Forelimb muscle (tissue), 1 donor: ENCODE results near the gene BRF1. TPM values are rescaled to one million over a fixed set of nuclear protein-coding genes. Genes with fewer than 3 reads are reported as not detected.

Experiments
- DNase-seq: peaks from one replicate; pipeline ENCODE4 v3.0.0-alpha.2; 2013; ENCODE audit warnings: low read depth
- polyA plus RNA-seq: library from polyadenylated mRNA; unstranded; fragments of 120-200 nt; gene quantifications from one replicate; pipeline ENCODE4 v1.2.1, GENCODE V29; 2013; ENCODE audit not compliant: insufficient read length

BRF1 gene
- polyA plus RNA-seq, 1 donor, result 22.8 TPM

DNA sequence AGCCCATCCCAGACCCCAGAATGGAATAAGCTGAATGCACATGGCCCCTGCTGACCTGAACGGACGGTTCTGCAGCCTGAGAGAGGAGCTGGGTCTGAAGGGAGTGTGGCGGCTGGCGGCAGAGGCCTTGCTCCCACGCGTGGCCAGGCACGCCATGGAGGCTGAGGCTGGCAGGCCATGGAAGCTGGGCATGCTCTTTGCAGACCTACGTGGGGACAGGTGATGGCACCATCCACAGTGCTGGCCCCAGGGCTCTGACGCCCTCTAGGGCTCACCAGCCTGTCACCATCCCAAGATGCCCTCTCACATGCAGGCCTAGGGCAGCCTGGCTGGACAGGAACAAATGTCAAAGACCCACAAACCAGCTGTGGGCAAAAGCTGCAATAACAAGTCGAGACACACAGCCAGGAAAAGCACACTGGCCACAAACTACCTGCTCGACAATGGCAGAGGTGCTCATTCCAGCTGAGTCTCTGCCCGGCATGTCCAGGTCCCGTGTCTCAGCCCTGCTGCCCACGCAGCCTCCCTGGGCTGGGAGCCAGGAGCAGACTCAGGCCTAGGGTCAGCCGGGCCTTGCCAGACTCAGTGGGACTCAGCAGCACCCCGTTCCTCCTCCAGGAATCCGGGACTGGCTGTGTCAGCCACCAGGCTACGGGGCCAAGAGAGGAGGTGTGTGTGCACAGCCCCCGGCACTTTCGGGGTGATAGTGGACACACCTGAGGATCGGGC is 32.8 kb downstream of the BRF1 start:
- no peak for DNase-seq

DNA sequence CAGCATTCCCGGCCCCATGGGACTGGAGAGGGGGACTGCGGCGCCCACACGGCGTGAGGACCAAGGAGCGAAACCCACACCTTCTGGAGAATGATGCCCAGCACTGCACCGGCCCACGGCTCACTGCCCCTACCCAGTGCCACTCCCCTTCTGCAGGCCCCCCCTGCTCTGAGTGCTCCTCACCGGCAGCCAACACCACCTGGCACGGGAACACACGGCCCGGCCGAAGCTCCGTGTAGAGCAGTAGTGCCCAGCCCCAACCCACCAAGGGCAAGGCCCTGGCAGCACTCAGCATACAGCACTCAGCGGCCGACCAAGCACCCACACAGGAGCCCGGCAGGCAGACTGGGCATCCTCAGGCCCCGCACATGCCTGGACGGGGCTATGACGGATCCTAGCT is 39.0 kb downstream of the BRF1 start:
- DNase-seq, result no peak

DNA sequence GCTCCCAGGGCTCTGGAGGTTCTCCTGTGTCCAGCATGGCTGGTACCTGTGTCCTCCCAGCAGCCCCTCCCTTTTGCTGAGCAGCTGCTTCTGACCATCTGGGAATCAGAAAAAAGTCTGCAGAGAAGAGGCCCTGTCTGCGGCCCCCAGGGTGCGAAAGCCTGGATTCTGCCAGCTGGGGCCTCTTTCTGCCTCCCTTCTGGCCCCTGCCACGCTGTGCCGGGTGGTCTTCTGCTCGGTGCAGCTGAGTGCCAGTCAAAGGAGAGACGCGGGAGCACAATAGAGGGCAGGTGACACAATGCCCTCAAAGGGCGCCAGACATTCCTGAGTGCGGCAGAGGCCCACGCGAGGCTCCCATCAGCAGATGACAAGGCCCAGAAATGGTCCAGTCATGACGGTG is 39.8 kb downstream of the BRF1 start:
- no peak for DNase-seq

DNA sequence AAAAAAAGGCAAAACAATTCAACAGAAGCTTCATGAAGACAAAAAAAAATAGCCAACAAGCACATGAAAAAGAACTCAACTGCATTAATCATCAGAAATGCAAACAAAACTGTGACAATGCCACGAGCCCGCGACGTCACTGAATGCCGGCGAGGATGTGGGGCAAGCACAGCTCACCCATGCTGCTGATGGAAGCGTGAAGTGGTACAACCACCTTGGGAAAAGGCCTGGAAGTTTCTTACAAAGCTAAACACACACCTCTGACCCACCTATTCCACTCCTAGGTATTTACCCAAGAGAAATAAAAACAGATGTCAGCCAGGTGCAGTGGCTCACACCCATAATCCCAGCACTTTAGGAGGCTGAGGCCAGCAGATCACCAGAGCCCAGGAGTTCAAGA is 42.0 kb downstream of the BRF1 start:
- DNase-seq, result no peak

DNA sequence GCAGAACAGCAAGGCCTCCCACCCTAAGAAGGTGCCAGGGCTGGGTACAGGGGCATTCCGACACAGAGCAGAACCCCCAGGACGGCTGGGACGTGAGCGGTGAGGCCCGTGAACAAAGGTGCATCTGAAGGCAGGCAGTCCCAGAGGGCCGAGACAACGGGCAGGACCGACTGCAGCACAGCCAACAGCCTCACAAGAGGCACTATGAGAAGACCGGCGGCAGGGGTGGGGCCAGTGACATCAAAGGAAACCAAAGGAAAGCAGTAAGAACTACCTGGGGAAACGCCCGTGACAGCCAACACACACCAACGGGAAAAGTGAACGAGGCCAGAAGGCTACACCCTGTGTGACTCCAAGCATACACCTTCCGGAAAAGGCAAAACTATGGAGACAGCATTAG is 43.3 kb downstream of the BRF1 start:
- no peak for DNase-seq

DNA sequence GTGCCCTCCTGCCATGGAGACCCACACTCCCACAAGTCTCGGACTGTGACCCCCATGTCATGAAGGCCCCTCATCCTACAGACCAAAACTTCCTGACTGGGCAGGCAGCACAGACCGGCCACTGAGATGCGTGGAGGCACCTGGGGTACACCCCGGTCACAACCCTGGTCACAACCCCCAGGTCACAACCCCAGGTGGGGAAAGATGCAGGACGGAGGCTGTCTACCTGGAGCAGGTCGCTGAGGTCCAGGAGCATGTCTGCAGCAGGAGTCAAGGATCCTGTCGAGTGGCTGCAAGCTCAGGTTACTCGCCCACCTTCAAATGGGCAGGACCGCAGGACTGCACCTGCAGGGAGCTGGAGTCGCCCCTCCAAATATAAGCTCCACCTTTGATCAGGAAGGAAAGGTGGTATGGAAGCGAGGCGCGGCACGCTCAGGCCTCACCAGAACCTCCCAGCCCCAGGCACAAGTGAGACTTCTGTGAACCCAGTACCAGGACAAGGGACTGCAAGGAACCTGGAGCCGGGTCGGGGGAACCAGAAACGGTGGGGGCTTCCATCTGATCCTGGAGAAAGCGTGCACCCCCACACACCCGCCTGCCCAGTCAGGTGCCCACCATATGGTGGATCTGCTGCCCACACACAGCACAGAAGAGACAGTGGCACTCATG is 44.4 kb downstream of the BRF1 start:
- DNase-seq, result no peak

DNA sequence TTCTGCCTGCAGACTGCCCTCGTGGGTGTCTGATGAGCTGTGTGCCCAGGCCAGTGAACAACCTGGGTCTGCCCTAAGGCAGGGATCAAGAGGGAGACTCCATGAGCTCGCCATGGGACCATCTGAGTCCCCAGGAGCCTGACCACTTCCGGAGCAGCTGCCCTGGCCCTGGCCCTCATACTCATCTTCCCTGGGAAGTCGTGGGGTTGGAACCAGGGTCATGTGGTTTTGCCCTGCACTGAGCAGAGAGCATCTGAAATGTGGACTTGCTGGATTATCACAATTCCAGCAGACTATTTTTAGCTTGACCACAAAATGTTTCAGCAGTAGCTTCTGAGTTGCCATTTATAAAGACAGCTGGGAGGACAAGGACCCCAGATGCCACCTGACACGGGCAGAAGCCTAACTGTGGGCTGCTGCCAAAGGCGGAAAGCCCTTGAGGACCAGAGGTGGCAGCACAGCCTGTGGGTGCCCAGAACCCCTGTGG is 45.7 kb downstream of the BRF1 start:
- no peak for DNase-seq

DNA sequence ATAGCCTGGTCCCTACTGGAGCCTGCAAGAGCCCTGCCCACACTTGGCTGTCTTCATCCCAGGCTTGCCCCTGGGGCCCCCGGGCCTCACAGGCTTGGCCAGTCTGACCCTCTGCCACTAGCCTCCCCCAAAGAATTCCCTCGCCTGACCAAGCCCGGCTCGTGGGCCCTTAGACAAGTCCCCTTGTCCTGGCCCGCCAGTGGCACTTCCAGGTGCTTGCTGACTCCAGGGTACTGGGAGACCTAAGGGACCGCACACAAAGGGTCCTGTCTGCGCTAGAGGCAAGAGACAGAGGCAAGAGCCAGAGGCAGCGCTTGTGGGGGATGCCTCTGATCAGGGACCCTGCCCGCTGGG is 47.5 kb downstream of the BRF1 start:
- no peak for DNase-seq

DNA sequence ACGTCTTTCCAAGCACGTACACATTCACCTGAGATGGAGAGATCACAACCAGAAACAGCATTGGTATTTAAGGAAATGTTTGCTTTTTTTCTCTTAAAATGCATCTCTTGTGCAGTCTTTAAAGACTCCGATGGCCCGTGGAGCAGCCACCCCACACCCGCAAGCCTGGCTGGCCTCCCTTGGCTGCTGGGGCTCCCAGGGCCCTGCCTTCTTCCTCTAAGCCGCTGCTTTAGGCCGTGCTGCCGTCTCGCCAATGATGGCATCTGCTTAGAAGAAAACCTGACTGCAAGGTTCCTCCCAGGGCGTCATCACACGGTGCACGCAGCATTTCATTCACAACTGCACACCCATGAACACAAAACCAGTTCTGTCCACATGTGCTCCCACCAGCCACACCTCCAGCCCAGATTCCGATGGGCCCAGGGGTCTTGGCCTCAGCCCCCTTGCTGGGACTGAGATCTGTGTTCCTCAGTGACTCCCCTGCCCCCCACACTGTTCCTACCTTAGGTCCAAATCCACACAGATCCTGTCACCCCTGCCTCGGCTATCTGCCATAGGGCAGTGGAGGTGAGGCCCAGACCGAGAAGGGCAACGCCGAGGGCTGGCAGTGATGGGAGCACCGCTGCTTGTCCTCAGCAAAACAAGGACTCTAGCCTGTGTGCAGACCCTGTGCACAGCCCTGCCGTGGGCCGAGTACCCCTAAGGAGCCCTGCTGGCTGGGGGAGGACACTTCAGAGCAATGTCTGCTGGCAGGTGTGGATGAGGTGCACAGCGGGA is 48.1 kb downstream of the BRF1 start:
- no peak for DNase-seq

DNA sequence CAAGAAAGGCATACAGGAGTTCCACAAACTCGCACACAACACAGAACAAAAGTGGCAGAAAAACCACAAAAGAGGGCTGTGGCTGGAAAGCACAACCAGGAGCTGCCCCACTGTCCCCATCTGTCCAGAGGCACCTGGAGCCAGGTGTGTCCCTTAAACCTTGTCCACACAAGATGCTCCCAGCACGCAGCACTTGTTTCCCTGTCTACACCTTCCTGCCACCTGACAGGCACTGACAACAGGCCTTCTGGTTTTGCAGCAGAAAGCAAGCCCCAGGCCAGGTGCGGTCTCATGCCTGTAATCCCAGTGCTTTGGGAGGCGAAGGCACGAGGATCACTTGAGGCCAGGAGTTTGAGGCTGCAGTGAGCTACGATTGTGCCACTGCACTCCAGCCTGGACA is 48.9 kb downstream of the BRF1 start:
- no peak for DNase-seq

DNA sequence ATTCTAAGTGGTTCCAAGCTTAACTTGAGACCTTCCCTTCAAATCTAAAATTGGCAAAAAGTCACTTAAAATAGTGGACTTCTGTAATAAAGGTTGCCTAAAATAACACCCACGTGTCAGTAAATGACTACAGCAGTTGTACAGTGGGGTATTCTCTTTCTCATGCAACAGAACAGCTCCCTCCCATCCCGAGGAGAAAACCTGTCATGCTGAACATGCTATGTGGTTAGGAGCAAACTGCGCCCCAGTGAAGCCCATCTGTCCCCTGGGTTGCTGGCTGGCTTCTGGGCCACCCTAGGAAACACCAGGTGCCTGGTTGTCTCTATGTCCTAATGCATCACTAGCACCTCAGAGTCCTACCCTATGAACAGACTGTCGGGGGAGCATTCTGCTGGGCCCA is 49.8 kb downstream of the BRF1 start:
- no peak for DNase-seq

DNA sequence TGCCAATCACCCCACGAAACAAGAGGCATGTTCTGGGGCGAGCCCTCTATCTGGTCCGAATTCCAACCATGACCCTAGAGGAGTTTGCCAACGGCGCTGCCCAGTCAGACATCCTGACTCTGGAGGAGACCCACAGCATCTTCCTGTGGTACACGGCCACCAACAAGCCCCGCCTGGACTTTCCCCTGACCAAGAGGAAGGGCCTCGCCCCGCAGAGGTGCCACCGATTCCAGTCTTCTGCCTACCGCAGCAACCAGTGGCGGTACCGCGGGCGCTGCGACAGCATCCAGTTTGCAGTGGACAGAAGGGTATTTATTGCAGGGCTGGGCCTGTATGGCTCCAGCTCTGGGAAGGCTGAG is 50.8 kb downstream of the BRF1 start:
- no peak for DNase-seq

DNA sequence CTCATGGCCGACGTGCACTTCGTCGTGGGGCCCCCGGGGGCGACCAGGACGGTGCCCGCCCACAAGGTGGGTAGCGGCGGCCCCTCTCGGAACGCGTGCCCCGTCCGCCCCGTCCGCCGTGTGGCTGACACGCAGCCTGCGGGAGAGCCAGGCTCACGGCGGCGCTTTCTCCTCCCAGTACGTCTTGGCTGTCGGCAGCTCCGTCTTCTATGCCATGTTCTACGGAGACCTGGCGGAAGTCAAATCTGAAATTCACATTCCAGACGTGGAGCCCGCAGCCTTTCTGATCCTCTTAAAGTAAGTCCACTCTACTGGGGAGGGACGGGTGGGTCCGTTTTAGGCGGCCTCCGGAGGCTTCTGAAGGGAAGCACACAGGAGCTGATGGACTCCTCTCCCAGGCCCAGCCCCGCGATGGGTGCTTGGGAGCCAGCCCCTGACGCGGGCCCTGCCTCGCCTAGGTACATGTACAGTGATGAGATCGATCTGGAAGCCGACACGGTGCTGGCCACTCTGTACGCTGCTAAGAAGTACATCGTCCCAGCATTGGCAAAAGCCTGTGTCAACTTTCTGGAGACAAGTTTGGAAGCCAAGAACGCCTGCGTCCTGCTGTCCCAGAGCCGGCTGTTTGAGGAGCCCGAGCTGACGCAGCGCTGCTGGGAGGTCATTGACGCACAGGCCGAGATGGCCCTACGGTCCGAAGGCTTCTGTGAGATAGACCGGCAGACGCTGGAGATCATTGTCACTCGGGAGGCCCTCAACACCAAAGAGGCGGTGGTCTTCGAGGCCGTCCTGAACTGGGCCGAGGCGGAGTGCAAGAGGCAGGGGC is 51.4 kb downstream of the BRF1 start:
- no peak for DNase-seq

DNA sequence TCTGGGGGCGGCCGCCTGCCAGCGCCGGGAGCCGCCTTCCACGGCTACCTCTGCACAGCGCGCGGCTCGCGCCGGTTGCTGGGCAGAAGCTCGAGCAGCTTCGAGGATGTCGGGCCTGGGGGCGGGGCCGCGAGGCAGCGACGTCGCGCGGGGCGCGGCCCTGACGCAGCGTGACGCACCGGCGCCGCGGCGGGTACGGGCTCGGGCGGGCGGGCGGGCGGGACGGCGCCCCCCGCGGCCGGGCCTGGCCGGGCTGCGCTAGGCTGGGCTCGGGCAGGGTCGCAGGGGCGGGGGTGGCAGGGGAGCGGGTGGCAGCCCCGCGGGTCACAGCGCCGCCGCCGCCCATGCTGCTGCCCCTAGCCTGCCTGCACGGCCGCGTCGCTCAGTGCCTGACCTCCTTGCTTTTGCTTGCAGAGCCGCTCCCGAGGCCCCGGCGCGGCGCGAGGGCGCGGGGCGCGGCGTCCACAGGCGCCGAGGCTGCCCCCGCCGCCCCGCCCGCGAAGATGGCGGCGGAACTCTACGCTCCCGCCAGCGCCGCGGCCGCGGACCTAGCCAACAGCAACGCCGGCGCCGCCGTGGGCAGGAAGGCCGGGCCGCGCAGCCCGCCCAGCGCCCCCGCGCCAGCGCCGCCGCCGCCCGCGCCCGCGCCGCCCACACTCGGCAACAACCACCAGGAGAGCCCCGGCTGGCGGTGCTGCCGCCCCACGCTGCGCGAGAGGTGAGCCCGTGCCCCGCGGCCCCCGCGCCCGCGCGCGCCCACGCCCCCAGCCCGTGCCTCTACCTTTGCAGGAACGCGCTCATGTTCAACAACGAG is 52.2 kb downstream of the BRF1 start, which contains the start of gene BTBD6:
Gene BTBD6 (plus strand): TSS at position 166 of the 814 bp plus-strand sequence. CDS start 179 bp downstream, at position 345.
- DNase-seq, result peak; percentile 61

DNA sequence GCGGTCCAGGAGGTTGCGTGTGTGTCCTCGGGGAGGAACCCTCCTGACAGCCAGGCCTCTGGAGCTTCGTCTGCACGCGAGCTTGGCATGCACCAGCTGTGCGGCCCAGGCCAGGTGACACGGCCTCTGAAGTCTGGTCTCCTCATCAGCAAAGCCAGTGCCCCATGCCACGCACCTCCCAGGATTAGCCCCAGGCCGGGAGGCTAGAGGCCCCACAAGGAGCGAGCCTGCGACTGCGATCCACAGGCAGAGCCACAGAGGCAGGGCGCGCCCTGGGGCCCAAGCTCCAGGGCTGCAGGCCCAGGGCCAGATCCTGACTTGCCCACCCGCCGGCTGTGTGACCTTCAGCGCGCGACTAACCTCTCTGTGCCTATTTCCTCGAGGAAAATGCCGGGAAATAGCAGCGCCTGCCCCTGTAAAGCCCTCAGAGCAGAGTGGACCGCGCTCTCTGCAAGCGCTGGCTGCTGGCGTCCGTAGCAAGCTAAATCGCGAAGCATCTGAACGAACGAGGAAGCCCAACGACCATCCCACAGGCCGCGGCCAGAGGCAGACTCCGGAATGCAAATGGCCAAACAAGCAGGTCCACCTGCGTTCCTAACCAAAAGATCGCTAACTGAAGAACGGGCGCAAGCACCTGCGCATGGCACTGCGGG is 53.0 kb downstream of the BRF1 start:
- DNase-seq, result no peak

DNA sequence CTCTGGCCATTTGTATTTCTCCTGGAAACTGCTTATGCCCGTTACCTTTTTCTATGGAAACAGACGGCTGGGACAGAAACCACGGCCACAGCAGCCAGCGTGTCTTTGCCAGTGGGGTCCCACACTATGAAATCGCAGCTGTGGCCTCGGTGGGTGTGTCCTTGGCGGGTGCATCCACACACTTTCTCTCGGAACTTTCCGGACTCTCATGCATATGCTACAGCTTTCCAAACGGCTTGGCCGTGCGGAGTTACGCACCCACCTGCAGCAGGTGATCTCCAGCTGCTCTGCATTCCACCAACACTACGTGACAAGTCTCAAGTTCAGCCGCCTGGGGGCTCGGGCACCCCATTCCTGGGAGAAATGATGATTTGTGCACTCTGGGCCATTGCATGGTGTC is 53.8 kb downstream of the BRF1 start:
- DNase-seq, result no peak

DNA sequence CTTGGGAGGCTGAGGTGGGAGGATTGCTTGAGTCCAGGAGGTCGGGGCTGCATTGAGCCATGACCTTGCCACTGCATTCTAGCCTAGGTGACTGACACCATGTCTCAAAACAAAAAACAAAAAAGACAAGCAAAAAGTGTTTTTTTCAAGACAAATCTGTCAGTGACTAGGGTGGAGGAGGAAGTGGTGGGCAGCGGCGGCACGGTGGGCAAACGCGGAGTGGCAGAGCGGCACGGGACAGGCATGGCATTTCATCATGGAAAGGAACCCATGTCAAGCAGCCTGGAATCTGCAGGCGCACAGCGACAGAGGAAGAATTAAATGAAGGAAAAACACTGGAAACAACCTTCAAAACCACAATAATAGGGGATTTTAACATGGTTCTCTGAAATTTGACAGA is 56.5 kb downstream of the BRF1 start:
- DNase-seq, result no peak

DNA sequence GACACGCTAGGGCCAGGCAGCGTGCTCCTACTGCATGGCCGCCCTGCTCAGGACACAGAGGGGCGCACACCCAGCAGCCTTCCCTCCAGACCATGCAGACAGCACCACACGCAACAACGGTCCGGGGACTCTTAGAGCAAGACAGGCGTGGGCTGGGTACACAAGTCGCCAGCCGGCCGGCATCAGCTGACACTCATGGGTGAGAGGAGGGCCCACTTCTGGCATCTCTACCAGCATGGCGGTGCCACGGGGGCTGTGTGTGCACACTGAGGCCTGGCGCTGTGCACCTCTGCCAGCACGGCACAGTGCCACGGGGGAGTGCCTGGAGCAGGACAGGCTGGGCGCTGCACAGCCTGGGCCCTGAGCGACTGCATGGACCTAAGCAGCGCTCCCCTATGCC is 59.2 kb downstream of the BRF1 start:
- no peak for DNase-seq

DNA sequence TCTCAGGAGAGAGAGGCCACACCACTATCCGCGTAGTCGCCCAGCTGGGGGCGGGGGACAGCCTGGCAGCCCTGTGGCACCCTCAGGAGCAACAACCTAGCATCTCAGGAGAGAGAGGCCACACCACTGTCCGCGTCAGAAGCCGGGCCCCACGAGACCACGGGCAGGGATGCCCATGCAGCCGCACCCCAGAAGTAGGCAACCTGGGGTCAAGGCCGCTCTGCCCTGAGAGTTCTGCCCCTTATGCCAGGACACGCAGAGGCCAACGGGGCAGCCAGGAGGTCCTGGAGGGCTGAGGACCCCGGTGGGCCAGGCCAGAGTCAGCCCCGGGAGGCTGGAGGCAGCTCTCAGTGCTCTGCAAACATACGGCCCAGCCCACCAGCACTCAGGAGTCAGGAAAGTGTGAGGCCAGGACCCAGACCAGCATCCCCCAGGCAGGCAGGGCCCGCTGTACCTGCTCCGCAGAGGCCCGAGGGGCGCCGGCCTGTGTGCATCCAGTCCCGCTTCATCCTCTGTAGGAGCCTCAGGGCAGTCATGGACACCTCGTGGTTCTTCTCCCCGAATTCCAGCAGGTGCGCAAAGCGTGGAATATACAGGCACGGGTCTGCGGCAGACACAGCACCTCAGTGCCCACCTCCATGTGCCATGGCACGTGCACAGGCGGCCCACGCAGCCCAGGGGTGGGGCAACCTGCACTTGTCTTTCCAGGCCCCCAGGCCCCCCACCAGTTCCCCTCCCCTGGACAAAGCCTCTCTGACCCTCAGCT is 59.8 kb downstream of the BRF1 start:
- DNase-seq, result no peak
